ENCODE measurements around the gene UBTD1.
"Not testable (repeated sequence)": the region's sequence is repeated elsewhere in the genome, so short reads cannot be mapped to it uniquely, and the experiment has no call there.

The UBTD1 gene

GRCh38 chr10:97540669-97541500 is 42.2 kb downstream of the UBTD1 start:
- DNase-seq = no peak

GRCh38 chr10:97542169-97543024 is 43.7 kb downstream of the UBTD1 start:
- DNase-seq = peak; percentile 52 to 65

GRCh38 chr10:97543025-97543546 is 44.4 kb downstream of the UBTD1 start:
- DNase-seq = peak; percentile 74 to 80

DNA sequence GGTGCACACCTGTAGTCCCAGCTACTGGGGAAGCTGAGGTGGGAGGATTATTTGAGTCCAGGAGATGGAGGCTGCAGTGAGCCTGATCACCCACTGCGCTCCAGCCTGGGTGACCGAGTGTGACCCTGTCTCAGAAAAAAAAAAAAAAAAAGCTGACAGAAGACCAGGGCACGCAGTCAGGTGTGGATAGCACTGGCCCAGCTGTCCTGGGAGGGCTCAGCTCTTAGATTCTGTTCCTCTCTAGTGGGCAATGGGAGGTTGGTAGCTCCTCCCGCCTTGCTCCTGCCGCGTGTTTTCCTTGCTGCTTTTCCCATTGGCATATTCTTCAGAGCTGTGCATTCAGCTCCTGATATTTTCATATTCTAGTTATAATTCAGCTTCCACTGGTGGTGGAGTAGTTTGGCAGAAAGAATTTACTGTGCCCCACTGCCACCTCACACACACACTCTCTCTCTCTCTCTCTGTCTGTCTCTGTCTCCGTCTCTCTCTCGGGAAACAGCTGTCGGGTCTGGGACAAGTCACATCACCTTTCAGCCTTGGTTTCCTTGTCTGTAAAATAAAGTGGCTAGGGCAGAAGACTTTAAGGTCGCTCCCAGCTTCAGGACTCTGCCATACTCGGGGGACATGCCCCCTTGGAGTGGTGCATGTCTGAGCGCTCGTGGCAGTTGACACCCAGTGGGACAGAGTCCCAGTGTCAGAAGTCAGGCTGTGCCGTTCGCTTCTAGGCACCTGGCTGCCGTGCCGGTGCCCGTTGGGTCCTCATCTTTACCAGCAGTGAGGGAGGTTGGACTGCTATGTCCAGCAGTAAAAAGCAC is 47.9 kb downstream of the UBTD1 start:
- DNase-seq = no peak

- DNase-seq = no peak
These were observed 48.5 kb downstream of the UBTD1 start for GRCh38 chr10:97547271-97547600.

DNA sequence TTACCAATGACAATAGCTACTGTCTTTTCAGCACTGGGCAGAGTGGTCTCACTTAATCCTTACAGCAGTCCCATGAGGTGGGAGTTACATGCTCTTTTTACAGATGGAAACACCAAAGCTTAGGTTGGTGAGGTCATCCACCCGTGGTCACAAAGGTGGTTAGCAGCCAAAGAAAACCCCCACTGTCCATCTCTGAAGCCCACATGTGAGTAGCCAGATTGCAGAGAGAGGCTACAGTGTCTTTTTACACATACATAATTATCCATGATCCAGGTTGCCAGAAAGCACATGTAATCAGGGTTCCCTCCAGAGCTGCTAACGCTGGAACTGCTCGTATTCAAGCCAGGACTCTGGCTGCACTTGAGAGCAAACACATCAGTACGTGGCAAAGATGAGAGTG is 49.2 kb downstream of the UBTD1 start:
- no peak for DNase-seq

- no peak for DNase-seq
These were observed 50.2 kb downstream of the UBTD1 start for GRCh38 chr10:97548828-97549455.

- DNase-seq = no peak
These were observed 51.0 kb downstream of the UBTD1 start for GRCh38 chr10:97549587-97550322.

DNA sequence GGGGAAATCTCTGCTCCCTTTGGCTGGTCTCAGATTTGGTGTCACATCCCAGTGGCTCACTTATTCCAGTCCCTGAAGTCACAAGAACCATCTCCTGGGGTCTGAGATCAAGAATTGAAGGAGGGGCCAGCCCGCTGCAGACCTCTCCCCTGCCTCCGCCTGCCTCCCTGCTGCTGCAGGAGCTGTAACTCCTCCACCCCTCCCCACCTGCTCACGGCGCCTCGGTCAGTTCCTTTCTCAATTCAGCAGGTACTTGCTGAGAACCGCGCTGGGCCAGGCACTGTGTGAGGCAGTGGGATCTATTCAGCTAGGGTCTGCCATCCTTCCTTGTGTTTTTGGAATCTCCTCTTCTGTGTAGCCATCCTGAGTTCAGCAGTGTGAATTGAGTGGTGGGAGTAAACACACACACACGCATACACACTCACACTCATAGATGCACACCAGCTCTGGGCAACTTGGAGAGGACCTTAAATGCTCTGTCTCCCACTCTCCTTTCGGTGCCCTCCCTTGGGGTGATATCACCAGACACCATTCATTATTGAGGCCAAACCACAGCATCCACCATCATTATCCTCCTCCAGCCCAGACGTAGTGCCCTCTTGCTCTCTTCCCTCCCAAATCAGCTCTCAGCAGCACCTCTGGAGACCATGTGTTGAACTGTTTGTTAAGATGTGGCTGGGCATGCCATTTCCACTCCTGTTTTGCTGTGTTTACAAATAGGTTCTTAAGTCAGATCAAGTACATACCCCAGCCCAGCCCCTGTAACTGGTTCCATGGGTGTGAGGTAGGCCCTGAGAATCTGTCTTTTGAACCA is 51.8 kb downstream of the UBTD1 start:
- no peak for DNase-seq

DNA sequence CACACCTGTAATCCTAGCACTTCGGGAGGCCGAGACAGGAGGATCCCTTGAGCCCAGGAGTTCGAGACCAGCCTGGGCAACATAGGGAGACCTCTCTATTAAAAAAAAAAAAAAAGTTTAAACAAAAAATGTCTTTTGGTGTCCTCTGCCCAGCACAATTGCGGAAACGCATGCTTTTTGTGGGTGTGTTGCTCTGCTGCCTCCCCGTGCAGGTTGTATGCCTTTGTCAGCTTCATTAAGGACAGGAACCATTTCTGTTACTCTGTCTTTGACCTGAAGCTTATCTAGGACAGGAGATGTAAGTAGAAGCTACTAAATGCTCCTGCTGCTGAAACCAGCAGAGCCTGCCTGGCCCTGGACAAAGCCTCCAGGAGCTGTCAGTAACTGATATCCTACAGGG is 52.5 kb downstream of the UBTD1 start:
- no peak for DNase-seq

DNA sequence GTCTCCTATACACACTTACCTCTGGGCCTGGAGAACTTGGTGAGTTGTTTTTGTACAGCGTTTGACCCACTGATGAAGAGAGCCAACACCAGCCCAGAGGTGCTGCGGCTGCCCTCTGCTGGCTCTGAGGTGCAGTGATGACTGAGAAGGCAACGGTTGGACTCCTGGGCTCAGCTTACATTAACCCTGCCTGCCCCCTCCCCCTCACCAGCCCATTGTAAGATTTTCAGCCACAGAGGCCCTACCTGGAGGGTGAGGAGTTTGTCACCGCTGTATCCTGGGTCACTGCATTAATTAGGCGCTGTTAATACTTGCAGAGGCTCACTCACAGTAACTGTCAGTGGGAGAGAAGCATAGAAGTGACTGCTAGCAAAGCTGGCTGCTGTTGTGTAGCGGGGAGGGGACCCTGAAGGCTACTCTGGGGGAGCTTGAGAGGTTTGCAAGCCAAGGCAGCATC is 54.9 kb downstream of the UBTD1 start:
- peak; percentile 71 to 76 for DNase-seq

- not testable (repeated sequence) for DNase-seq
These were observed 55.6 kb downstream of the UBTD1 start for GRCh38 chr10:97554336-97554735.

DNA sequence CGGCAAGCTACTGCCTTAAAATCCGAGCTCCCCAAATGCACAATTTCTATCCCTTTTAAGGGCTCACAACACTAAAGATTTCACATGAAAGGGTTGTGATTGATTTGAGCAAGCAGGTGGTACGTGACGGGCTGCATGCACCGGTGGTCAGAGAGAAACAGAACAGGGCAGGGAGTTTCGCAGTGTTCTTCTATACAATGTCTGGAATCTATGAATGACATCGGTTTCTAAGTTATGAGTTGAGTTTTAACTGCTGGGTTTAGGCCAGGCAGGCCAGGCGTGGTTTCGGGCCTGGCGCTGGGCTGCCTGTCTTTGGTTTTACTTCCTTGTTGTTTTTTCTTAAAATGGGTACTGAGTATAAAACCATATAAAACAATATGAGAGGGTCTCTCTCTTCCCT is 56.8 kb downstream of the UBTD1 start:
- not testable (repeated sequence) for DNase-seq

- not testable (repeated sequence) for DNase-seq
These were observed 62.1 kb downstream of the UBTD1 start for GRCh38 chr10:97560731-97561381.

DNA sequence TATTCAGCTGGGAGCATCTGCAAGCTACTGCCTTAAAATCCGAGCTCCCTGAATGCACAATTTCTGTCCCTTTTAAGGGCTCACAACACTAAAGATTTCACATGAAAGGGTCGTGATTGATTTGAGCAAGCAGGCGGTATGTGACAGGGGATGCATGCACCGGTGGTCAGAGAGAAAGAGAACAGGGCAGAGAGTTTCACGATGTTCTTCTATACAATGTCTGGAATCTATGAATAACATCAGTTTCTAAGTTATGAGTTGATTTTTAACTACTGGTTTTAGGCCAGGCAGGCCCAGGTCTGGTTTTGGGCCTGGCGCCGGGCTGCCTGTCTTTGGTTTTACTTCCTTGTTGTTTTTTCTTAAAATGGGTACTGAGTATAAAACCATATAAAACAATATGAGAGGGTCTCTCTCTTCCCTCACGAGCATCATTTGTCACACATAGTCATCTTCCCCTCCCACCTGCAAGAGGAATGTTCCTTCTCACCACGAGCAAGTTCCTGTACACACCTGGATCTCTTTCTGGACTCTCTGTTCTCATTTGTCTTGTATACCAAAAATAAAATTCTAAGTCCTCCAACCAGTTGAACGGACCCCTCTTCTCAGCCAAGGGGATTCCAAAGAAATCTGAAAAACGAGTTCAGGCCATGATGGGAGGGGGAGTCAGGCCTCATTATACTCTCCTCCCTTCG is 62.8 kb downstream of the UBTD1 start:
- DNase-seq = not testable (repeated sequence)

- not testable (repeated sequence) for DNase-seq
These were observed 63.6 kb downstream of the UBTD1 start for GRCh38 chr10:97562329-97562728.

GRCh38 chr10:97563337-97563736 is 64.6 kb downstream of the UBTD1 start:
- DNase-seq = no peak

- no peak for DNase-seq
These were observed 66.1 kb downstream of the UBTD1 start for GRCh38 chr10:97564776-97565175.

DNA sequence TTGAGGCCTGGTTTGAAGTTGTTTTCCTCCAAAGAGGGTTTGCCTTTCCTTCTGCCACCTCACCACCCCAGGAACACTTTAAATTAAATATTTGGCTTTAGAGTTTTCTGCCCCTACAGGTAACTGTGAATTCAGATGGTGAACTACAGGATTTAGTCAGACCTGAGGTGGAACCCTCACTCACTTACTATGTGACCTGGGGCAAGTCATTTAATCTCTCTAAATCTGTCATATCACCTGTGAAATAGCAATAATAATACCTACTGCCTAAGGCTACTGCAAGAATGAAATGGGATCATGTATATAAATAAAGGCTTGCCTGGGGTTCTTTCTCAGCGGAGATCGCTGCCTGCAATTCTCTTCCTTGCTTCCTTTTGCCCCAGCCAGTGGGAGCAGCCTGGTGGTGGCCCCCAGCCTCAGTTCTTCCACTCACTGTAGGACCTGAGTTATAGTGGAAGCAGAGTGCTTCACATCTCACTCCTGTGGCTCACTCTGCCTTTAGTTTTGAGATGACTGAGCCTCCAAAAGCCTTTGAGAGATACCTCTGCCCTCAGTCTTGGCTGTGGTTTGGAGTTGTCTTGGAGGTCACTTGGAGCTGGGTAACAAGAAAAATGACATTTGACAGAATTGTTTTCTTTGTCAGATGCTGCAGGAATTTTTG is 67.7 kb downstream of the UBTD1 start:
- DNase-seq = no peak

All from activated CD4-positive, alpha-beta T cell treated with anti-CD3 and anti-CD28 coated beads, Interleukin-2, amount 50 U/mL, for 48 hours (primary cell).